Measurements from ENCODE around the gene GPA33. TPM values are rescaled to one million over a fixed set of nuclear protein-coding genes. Genes with fewer than 3 reads are reported as not detected.

Gene GPA33
- total RNA-seq, 1 donor from 2014 or later = 0.91 TPM

- Histone ChIP-seq H3K27me3 (ENCODE audit: low read depth) (peaks cover 12% of the 10 kb centered on the region), H3K27ac (replicated peaks) (no peak overlapping the region), H3K4me3 (no peak overlapping the region), H3K9me3 (replicated peaks) (no peaks in the 10 kb centered on the region), H3K4me1 (peaks cover 4% of the 10 kb centered on the region), H3K36me3 (no peaks in the 10 kb centered on the region)
- intact Hi-C loops (cut with micrococcal nuclease) = loop anchor here (5.0 kb wide), 2 partner anchors 378 to 473 kb away; no protein-coding TSS in a partner anchor
- DNase-seq = no peak
- TF ChIP-seq CTCF (IDR thresholded peaks at IDR 0.05; ENCODE audit: borderline replicate concordance) = no peak
These were observed 25.6 kb downstream of the GPA33 start for GRCh38 chr1:167064621-167065020.

GRCh38 chr1:167061073-167061464 lies 29.1 kb downstream of the GPA33 start:
- no peak for TF ChIP-seq CTCF (IDR thresholded peaks at IDR 0.05; ENCODE audit: borderline replicate concordance)
- H3K4me3 ChIP-seq = no peak overlapping the region
- no peaks in the 10 kb centered on the region for H3K36me3 ChIP-seq
- DNase-seq = no peak
- H3K27ac ChIP-seq (replicated peaks) = no peak overlapping the region
- H3K27me3 ChIP-seq (ENCODE audit: low read depth) = peaks cover 8% of the 10 kb centered on the region
- H3K9me3 ChIP-seq (replicated peaks) = no peaks in the 10 kb centered on the region
- H3K4me1 ChIP-seq = peaks cover 4% of the 10 kb centered on the region
- intact Hi-C loops (cut with micrococcal nuclease) = no loop called here

GRCh38 chr1:167060141-167061072 lies 29.8 kb downstream of the GPA33 start:
- no peaks in the 10 kb centered on the region for H3K36me3 ChIP-seq
- H3K27ac ChIP-seq (replicated peaks) = no peak overlapping the region
- intact Hi-C loops (cut with micrococcal nuclease) = no loop called here
- H3K4me1 ChIP-seq = peaks cover 4% of the 10 kb centered on the region
- H3K27me3 ChIP-seq (ENCODE audit: low read depth) = peaks cover 10% of the 10 kb centered on the region
- TF ChIP-seq CTCF (IDR thresholded peaks at IDR 0.05; ENCODE audit: borderline replicate concordance) = no peak
- no peak overlapping the region for H3K4me3 ChIP-seq
- no peak for DNase-seq
- no peaks in the 10 kb centered on the region for H3K9me3 ChIP-seq (replicated peaks)

GRCh38 chr1:167059809-167060107 lies 30.4 kb downstream of the GPA33 start:
- intact Hi-C loops (cut with micrococcal nuclease) = loop anchor here (5.0 kb wide), 2 partner anchors 147 to 167 kb away; no protein-coding TSS in a partner anchor

More at GRCh38 chr1:167059809-167060107, 30.4 kb downstream of the GPA33 start:
- no peaks in the 10 kb centered on the region for H3K36me3 ChIP-seq
- H3K9me3 ChIP-seq (replicated peaks) = no peaks in the 10 kb centered on the region
- H3K27me3 ChIP-seq (ENCODE audit: low read depth) = peaks cover 13% of the 10 kb centered on the region
- H3K4me3 ChIP-seq = no peak overlapping the region
- no peak for DNase-seq
- TF ChIP-seq CTCF (IDR thresholded peaks at IDR 0.05; ENCODE audit: borderline replicate concordance) = no peak
- peaks cover 4% of the 10 kb centered on the region for H3K4me1 ChIP-seq
- no peak overlapping the region for H3K27ac ChIP-seq (replicated peaks)

Data from left ventricle myocardium inferior (tissue), 1 donor.